ENCODE results near the gene CLDN9.

DNA sequence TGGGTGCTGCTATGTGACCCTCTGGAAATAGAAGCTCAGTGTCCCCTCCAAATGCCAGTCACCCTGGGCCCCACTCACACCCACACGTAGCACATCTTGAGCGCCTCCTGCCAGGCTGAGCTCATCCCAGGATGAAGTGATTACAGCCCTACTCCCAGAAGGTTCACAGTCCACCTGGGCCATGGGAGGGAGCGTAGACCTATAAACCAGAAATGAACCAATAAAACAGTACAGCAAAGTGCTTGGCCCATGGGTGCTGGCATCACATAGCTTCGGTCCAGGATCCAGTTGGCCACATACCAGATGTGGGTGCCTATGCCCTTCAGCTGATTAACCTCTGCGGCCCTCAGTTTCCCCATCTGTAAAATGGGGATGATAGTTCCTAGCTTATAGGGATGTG lies 26.2 kb downstream of the CLDN9 start:
- TF ChIP-seq TAF1 (conservative IDR thresholded peaks at IDR 0.05) (no peak), YY1 (IDR thresholded peaks at IDR 0.05) (no peak), CTCF (IDR thresholded peaks at IDR 0.05; ENCODE audit: low read depth, low read length, missing input control) (no peak), EGR1 (IDR thresholded peaks at IDR 0.05; ENCODE audit: low read depth in 2 of 2) (no peak), RAD21 (IDR thresholded peaks at IDR 0.05) (no peak), REST (IDR thresholded peaks at IDR 0.05) (no peak), ATF3 (IDR thresholded peaks at IDR 0.05) (no peak), JUND (IDR thresholded peaks at IDR 0.05) (no peak), GABPA (IDR thresholded peaks at IDR 0.05 in 1 of 2, conservative IDR thresholded peaks at IDR 0.05 in 1 of 2) (no peak), SP1 (IDR thresholded peaks at IDR 0.05) (no peak), FOXA1 (IDR thresholded peaks at IDR 0.05) (no peak)
- TF ChIP-seq, protein P1, sequence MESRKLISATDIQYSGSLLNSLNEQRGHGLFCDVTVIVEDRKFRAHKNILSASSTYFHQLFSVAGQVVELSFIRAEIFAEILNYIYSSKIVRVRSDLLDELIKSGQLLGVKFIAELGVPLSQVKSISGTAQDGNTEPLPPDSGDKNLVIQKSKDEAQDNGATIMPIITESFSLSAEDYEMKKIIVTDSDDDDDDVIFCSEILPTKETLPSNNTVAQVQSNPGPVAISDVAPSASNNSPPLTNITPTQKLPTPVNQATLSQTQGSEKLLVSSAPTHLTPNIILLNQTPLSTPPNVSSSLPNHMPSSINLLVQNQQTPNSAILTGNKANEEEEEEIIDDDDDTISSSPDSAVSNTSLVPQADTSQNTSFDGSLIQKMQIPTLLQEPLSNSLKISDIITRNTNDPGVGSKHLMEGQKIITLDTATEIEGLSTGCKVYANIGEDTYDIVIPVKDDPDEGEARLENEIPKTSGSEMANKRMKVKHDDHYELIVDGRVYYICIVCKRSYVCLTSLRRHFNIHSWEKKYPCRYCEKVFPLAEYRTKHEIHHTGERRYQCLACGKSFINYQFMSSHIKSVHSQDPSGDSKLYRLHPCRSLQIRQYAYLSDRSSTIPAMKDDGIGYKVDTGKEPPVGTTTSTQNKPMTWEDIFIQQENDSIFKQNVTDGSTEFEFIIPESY (IDR thresholded peaks at IDR 0.05): no peak
- TF ChIP-seq, protein P2, sequence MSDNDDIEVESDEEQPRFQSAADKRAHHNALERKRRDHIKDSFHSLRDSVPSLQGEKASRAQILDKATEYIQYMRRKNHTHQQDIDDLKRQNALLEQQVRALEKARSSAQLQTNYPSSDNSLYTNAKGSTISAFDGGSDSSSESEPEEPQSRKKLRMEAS (IDR thresholded peaks at IDR 0.05): no peak

Measured in liver (tissue), 3 donors.